Peyer's patch (tissue), 4 donors: Measurements from ENCODE around the gene RPTOR.

ENCODE experiments used
- POLR2A ChIP-seq, 2 donors: fragments of 450-650 bp; IDR thresholded peaks; one replicate each; pipeline ENCODE4 v1.5.1; 2017; ENCODE audit warnings: antibody characterized with exemption in 2 of 2, mild to moderate bottlenecking in 2 of 2, moderate library complexity in 2 of 2
- TF ChIP-seq, protein P1 (sequence below), 6 experiments: fragments of 450-650 bp in 4 of 6; fragments of 200-600 bp in 2 of 6; sonication (generic) in 1 of 6; IDR thresholded peaks; one replicate each; pipeline ENCODE4 v1.5.1; 2017 to 2019; ENCODE audit warnings: antibody characterized with exemption in 6 of 6, mild to moderate bottlenecking in 3 of 6, moderate library complexity in 1 of 6

DNA sequence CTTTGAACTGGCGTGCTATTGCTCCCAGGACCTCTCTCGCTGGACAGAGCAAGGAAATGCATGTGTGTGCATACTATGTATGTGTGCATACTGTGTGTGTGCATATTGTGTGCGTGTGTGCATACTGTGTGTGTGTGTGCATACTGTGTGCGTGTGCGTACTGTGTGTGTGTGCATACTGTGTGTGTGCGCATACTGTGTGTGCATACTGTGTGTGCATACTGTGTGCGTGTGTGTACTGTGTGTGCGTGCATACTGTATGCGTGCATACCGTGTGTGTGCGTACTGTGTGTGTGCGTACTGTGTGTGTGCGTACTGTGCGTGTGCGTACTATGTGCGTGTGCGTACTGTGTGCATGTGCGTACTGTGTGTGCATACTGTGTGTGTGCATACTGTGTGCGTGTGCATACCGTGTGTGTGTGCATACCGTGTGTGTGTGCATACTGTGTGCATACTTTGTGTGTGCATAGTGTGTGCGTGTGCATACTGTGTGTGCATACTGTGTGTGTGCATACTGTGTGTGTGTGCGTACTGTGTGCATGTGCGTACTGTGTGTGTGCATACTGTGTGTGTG, 89.4 kb downstream of the RPTOR start:
- TF ChIP-seq POLR2A (IDR thresholded peaks at IDR 0.05), result no peak
- TF ChIP-seq, protein P1, sequence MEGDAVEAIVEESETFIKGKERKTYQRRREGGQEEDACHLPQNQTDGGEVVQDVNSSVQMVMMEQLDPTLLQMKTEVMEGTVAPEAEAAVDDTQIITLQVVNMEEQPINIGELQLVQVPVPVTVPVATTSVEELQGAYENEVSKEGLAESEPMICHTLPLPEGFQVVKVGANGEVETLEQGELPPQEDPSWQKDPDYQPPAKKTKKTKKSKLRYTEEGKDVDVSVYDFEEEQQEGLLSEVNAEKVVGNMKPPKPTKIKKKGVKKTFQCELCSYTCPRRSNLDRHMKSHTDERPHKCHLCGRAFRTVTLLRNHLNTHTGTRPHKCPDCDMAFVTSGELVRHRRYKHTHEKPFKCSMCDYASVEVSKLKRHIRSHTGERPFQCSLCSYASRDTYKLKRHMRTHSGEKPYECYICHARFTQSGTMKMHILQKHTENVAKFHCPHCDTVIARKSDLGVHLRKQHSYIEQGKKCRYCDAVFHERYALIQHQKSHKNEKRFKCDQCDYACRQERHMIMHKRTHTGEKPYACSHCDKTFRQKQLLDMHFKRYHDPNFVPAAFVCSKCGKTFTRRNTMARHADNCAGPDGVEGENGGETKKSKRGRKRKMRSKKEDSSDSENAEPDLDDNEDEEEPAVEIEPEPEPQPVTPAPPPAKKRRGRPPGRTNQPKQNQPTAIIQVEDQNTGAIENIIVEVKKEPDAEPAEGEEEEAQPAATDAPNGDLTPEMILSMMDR (IDR thresholded peaks at IDR 0.05), result no peak
